ENCODE results near the gene ADPRHL1. TPM values are rescaled to one million over a fixed set of nuclear protein-coding genes. Genes with fewer than 3 reads are reported as not detected.

Gene ADPRHL1
- total RNA-seq, 2 experiments from 2014 or later, result 0.96 to 1.3 TPM

DNA sequence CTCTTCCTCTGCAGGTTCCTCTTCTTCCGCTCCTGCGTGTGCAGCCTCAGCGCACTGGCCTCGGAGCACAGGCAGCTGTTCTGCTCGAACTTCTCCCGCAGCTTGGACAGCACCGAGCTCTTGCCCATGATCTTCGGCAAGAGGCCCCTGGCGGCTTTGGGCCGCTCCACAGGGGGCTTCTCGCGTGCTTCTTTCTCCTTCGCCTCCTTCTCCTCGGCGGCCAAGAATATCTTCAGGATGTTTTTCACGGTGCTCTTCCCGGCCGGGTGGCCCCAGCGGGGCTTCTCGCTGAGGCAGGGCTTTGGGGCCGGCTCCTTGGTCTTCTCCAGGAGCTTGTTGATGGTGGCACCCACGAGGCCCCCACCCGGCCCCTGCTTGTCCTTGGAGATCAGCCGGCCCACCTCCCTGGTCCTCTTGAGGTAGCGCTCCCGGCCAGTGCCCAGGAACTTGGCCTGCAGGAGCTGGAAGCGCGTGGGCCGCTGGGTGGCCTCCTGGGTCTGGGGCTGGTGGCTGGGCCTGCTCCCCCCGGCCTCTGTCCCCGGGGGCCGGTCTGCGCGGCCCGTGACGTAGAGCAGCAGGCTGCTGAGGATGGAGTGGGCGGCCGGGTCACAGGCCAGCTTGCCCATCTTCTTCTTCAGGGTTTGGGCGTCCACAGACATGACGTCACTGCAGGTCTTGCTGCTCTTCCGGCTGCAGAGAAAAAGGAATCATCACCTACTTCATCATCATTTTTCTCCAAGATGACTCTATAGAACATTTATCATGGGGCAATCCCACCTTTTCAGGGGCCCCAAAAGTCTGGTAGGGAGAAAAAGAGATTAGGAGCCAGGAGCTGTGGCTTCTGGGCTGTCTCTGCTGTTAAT lies 45.5 kb downstream of the ADPRHL1 start:
- Mint-ChIP-seq H3K4me1 (no peaks in the 10 kb centered on the region), H3K27me3 (peaks cover 4% of the 10 kb centered on the region), H3K4me3 (no peak overlapping the region), H3K36me3 (no peaks in the 10 kb centered on the region), H3K27ac (no peak overlapping the region), H3K9me3 (ENCODE audit: low read depth) (no peaks in the 10 kb centered on the region)
- CTCF ChIA-PET, result no interaction called here
- DNase-seq (no peak), ATAC-seq (no peak)

DNA sequence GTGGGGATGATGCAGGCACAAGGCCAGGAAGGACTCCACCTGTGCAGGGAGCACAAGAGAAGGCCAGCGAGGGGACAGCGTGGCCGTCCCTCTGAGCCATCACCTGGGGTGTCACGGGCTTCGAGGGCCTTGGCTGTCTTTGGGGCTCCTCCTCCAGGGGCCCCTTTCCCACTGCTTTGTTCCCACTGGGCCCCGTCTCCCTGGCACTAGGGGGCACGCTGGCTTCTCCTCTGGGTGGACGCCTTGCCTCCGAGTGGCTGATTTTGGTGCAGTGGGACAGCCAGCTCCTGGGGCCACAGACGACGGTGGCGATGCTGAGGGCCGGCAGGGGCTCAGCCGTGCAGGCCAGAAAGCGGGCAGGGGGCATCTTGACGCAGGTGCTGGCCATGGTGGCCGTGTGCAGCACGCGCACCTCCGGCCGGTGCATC lies 46.2 kb downstream of the ADPRHL1 start:
- no peaks in the 10 kb centered on the region for H3K36me3 Mint-ChIP-seq
- H3K27me3 Mint-ChIP-seq, result peaks cover 4% of the 10 kb centered on the region
- no peaks in the 10 kb centered on the region for H3K4me1 Mint-ChIP-seq
- ATAC-seq, result no peak
- CTCF ChIA-PET, result no interaction called here
- H3K27ac Mint-ChIP-seq, result no peak overlapping the region
- no peak for DNase-seq
- H3K4me3 Mint-ChIP-seq, result no peak overlapping the region
- no peaks in the 10 kb centered on the region for H3K9me3 Mint-ChIP-seq (ENCODE audit: low read depth)

GRCh38 chr13:113406321-113407102 lies 46.8 kb downstream of the ADPRHL1 start:
- no peaks in the 10 kb centered on the region for H3K36me3 Mint-ChIP-seq
- H3K4me1 Mint-ChIP-seq, result no peaks in the 10 kb centered on the region
- no peaks in the 10 kb centered on the region for H3K9me3 Mint-ChIP-seq (ENCODE audit: low read depth)
- H3K27me3 Mint-ChIP-seq, result peaks cover 4% of the 10 kb centered on the region
- CTCF ChIA-PET, result no interaction called here
- no peak for ATAC-seq
- H3K27ac Mint-ChIP-seq, result no peak overlapping the region
- DNase-seq, result no peak
- H3K4me3 Mint-ChIP-seq, result no peak overlapping the region

- no peaks in the 10 kb centered on the region for H3K4me1 Mint-ChIP-seq
- CTCF ChIA-PET, result no interaction called here
These were observed 47.6 kb downstream of the ADPRHL1 start for GRCh38 chr13:113405481-113406300.

GRCh38 chr13:113404723-113405471 lies 48.4 kb downstream of the ADPRHL1 start:
- H3K36me3 Mint-ChIP-seq, result no peaks in the 10 kb centered on the region
- peaks cover 4% of the 10 kb centered on the region for H3K27me3 Mint-ChIP-seq
- DNase-seq (no peak), ATAC-seq (no peak)
- CTCF ChIA-PET, result no interaction called here
- H3K4me3 Mint-ChIP-seq, result no peak overlapping the region
- no peaks in the 10 kb centered on the region for H3K9me3 Mint-ChIP-seq (ENCODE audit: low read depth)
- no peak overlapping the region for H3K27ac Mint-ChIP-seq
- H3K4me1 Mint-ChIP-seq, result no peaks in the 10 kb centered on the region

More at GRCh38 chr13:113405481-113406300, 47.6 kb downstream of the ADPRHL1 start:
- ATAC-seq, result no peak
- no peaks in the 10 kb centered on the region for H3K36me3 Mint-ChIP-seq
- H3K4me3 Mint-ChIP-seq, result no peak overlapping the region
- peaks cover 4% of the 10 kb centered on the region for H3K27me3 Mint-ChIP-seq
- DNase-seq, result no peak
- no peak overlapping the region for H3K27ac Mint-ChIP-seq
- no peaks in the 10 kb centered on the region for H3K9me3 Mint-ChIP-seq (ENCODE audit: low read depth)

- no peaks in the 10 kb centered on the region for H3K4me1 Mint-ChIP-seq
- CTCF ChIA-PET, result no interaction called here
- no peak overlapping the region for H3K27ac Mint-ChIP-seq
- H3K36me3 Mint-ChIP-seq, result no peaks in the 10 kb centered on the region
- no peak for DNase-seq
- peaks cover 4% of the 10 kb centered on the region for H3K27me3 Mint-ChIP-seq
- no peak overlapping the region for H3K4me3 Mint-ChIP-seq
- ATAC-seq, result no peak
- H3K9me3 Mint-ChIP-seq (ENCODE audit: low read depth), result no peaks in the 10 kb centered on the region
These were observed 48.9 kb downstream of the ADPRHL1 start for GRCh38 chr13:113404366-113404722.

GRCh38 chr13:113403255-113404104 lies 49.8 kb downstream of the ADPRHL1 start:
- Mint-ChIP-seq H3K9me3 (ENCODE audit: low read depth) (no peaks in the 10 kb centered on the region), H3K27ac (no peak overlapping the region), H3K4me3 (no peak overlapping the region), H3K27me3 (no peaks in the 10 kb centered on the region), H3K4me1 (no peaks in the 10 kb centered on the region), H3K36me3 (no peaks in the 10 kb centered on the region)
- CTCF ChIA-PET, result no interaction called here
- no peak for DNase-seq
- ATAC-seq, result no peak

DNA sequence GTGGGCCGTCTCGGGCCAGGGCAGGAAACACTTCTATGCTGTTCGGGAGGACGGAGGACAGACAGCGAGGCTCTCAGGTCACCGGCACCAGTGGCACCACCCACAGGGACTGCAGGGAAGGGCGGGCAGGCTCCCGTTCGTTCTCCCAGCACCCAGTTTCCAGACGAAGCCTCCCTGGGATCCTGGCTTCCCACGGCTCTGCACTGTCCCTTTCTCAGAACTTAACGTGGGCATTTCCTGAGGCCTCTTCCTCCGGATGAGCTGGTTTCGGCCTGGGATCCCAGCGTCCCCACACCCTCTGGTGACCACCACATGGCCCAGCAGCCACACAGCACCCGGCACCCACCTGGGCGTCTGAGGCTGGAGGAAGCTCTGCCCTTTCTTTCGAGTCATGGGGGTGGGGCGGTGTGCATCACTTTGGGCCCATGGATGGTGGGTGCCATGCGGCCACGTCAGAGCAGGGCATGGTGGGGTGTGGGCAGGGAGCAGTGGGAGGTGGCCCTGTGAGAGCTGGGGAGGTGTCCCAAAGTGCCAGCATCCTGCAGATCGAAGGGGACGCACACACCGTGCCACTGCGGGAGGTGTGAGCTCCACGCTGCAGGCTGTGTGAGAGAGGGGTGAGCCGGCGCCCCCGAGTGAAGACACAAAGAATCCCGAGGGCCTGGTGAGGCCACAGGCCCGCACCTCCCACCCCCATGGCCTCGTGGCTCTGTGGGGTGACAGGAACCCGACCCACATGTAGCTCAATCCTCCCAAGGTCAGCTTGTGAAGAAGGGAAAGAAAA lies 50.6 kb downstream of the ADPRHL1 start:
- no peak overlapping the region for H3K4me3 Mint-ChIP-seq
- DNase-seq (no peak), ATAC-seq (no peak)
- no peaks in the 10 kb centered on the region for H3K27me3 Mint-ChIP-seq
- CTCF ChIA-PET, result no interaction called here
- no peak overlapping the region for H3K27ac Mint-ChIP-seq
- no peaks in the 10 kb centered on the region for H3K36me3 Mint-ChIP-seq
- H3K4me1 Mint-ChIP-seq, result no peaks in the 10 kb centered on the region
- no peaks in the 10 kb centered on the region for H3K9me3 Mint-ChIP-seq (ENCODE audit: low read depth)

DNA sequence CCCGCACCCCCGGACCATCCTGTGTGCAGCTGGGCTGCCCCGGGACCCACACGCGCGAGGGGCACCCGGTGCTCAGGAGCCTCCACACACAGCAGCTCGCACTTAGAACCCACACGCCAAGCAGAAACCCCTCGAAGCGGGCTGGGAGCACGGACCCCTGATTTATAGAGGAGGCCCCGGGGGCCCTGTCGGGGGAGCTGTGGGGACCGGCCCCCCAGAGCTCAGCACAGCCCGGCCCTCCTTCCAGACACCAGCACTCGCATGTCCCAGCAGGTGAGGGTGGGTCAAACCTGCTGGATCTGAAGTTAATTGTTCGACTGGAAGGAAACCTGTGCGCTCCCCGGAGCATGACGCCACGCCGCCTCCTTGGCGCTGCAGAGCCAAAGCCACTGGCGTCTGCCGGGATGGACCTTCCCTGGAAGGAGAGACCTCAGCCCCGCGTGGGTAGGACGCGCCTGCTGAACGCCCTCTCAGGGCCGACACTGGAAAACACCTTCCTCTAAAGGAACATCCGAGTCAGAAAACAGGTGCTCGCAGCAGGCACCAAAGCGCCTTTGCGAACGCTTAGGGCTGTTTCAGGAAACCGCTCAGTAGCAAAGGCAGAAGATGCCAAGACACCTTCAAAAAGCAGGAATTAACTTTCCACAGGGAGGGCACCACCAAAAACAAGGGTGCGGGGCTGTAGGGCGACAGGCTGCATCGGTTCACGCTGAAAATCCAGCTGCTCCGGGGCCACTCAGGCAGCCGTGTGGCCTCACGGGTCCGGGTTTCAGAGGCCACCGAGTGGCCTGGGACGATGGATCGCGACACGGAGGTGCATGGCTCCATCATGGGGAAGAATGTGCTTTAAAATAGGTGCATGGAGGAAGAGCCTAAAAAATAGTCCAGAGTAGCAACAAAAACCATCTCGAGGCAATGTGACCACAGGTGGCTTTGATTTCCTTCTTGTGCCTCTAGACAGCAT lies 51.6 kb downstream of the ADPRHL1 start:
- Mint-ChIP-seq H3K4me1 (no peaks in the 10 kb centered on the region), H3K27me3 (no peaks in the 10 kb centered on the region), H3K36me3 (no peaks in the 10 kb centered on the region), H3K27ac (no peak overlapping the region), H3K4me3 (no peak overlapping the region), H3K9me3 (ENCODE audit: low read depth) (no peaks in the 10 kb centered on the region)
- CTCF ChIA-PET, result no interaction called here
- ATAC-seq (no peak), DNase-seq (no peak)

- no peaks in the 10 kb centered on the region for H3K9me3 Mint-ChIP-seq (ENCODE audit: low read depth)
- CTCF ChIA-PET, result interaction anchor here (1.2 kb wide), 1 partner anchor 162 kb away, joined by 3 read pairs; no protein-coding TSS in a partner anchor
- ATAC-seq (no peak), DNase-seq (no peak)
- H3K27ac Mint-ChIP-seq, result no peak overlapping the region
- H3K27me3 Mint-ChIP-seq, result no peaks in the 10 kb centered on the region
- H3K36me3 Mint-ChIP-seq, result no peaks in the 10 kb centered on the region
- H3K4me1 Mint-ChIP-seq, result no peaks in the 10 kb centered on the region
- no peak overlapping the region for H3K4me3 Mint-ChIP-seq
These were observed 52.5 kb downstream of the ADPRHL1 start for GRCh38 chr13:113400621-113401451.

All from activated CD8-positive, alpha-beta memory T cell treated with anti-CD3 and anti-CD28 coated beads, Interleukin-2, amount 10 ng/mL, durations not matched to agents 7 days and 5 days (primary cell).